ENCODE measurements around the gene RBFOX2.
"Not testable (repeated sequence)": the region's sequence is repeated elsewhere in the genome, so short reads cannot be mapped to it uniquely, and the experiment has no call there.

The RBFOX2 gene

GRCh38 chr22:35805466-35805865 lies 223.2 kb downstream of the RBFOX2 start:
- Histone ChIP-seq H3K9ac (ENCODE audit: low read length in 2 of 2) (no peak overlapping the region), H3K27me3 (ENCODE audit: control insufficient read depth in 1 of 2, insufficient read depth in 2 of 2, low read length in 2 of 2) (no peaks in the 10 kb centered on the region), H3K27ac (ENCODE audit: low read length) (no peak overlapping the region), H3K4me3 (ENCODE audit: low read length in 2 of 2) (no peak overlapping the region), H3K9me3 (ENCODE audit: control insufficient read depth in 2 of 2, low read length in 2 of 2) (peaks cover 0 to 3% of the 10 kb centered on the region in 2 donors), H3K36me3 (ENCODE audit: control insufficient read depth in 2 of 2, insufficient read depth in 2 of 2, low read length in 2 of 2) (peaks cover 15 to 20% of the 10 kb centered on the region in 2 donors), H3K4me1 (ENCODE audit: control insufficient read depth, insufficient read depth, low read length) (no peaks in the 10 kb centered on the region)

DNA sequence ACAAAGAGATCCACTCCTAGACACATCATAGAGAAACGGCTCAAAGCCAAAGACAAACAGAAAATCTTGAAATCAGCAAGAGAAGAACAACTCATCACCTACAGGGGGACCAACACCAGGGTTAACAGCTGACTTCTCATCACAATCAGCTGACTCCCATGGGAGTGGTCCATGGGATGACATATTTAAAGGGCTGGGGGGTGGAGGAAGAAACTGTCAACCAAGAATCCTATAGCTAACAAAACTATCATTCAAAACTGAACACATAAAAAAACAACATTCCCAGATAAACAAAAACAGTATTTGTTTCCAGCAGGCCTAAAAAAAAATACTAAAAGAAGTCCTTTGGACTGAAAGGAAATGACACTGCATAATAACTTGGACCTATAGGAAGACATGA lies 224.2 kb downstream of the RBFOX2 start:
- no peak overlapping the region for H3K4me3 ChIP-seq (ENCODE audit: low read length in 2 of 2)
- H3K27me3 ChIP-seq (ENCODE audit: control insufficient read depth in 1 of 2, insufficient read depth in 2 of 2, low read length in 2 of 2), result no peaks in the 10 kb centered on the region
- H3K9me3 ChIP-seq (ENCODE audit: control insufficient read depth in 2 of 2, low read length in 2 of 2), result peaks cover 0 to 3% of the 10 kb centered on the region in 2 donors
- H3K4me1 ChIP-seq (ENCODE audit: control insufficient read depth, insufficient read depth, low read length), result no peaks in the 10 kb centered on the region
- H3K9ac ChIP-seq (ENCODE audit: low read length in 2 of 2), result no peak overlapping the region
- H3K27ac ChIP-seq (ENCODE audit: low read length), result no peak overlapping the region
- peaks cover 12 to 16% of the 10 kb centered on the region in 2 donors for H3K36me3 ChIP-seq (ENCODE audit: control insufficient read depth in 2 of 2, insufficient read depth in 2 of 2, low read length in 2 of 2)

DNA sequence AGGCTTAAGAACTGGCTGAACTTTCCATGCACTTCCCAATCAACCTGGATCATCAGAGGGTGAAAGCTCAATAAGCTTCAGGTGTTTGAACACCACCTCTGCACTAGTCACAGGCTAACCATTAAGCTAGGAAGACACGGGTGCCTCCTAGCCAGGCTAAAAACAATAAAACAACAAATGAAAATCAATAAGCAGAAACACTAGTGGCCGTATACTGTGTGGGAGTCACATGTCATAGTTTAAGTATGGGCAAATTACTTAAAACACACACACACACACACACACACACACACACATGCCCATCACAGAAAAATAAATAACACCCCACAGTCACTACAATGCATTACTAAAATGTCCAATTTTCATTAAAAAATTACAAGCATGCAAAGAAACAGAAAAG lies 225.7 kb downstream of the RBFOX2 start:
- Histone ChIP-seq H3K9ac (ENCODE audit: low read length in 2 of 2) (no peak overlapping the region), H3K9me3 (ENCODE audit: control insufficient read depth in 2 of 2, low read length in 2 of 2) (peaks cover 0 to 3% of the 10 kb centered on the region in 2 donors), H3K27ac (ENCODE audit: low read length) (no peak overlapping the region), H3K27me3 (ENCODE audit: control insufficient read depth in 1 of 2, insufficient read depth in 2 of 2, low read length in 2 of 2) (no peaks in the 10 kb centered on the region), H3K36me3 (ENCODE audit: control insufficient read depth in 2 of 2, insufficient read depth in 2 of 2, low read length in 2 of 2) (peaks cover 0 to 7% of the 10 kb centered on the region in 2 donors), H3K4me1 (ENCODE audit: control insufficient read depth, insufficient read depth, low read length) (no peaks in the 10 kb centered on the region), H3K4me3 (ENCODE audit: low read length in 2 of 2) (no peak overlapping the region)

DNA sequence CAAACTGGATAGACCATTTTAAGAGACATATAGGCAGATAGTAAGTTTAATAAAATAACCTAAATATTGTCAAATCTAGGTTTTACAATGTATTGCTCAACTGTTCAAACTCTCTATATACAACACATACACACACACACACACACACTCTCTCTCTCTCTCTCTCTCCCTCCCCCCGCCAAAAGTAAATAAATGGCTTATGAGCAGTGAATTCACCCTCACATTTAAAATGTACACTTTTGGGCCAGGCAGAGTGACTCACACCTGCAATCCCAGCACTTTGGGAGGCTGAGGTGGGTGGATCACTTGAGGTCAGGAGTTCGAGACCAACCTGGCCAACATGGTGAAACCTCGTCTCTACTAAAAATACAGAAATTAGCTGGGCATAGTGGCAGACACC lies 227.3 kb downstream of the RBFOX2 start:
- H3K36me3 ChIP-seq (ENCODE audit: control insufficient read depth in 2 of 2, insufficient read depth in 2 of 2, low read length in 2 of 2); H3K4me1 ChIP-seq (ENCODE audit: control insufficient read depth, insufficient read depth, low read length); H3K4me3 ChIP-seq (ENCODE audit: low read length in 2 of 2): not testable (repeated sequence)

GRCh38 chr22:35799150-35799549 lies 229.5 kb downstream of the RBFOX2 start:
- Histone ChIP-seq H3K9ac (ENCODE audit: low read length in 2 of 2) (no peak overlapping the region), H3K4me3 (ENCODE audit: low read length in 2 of 2) (no peak overlapping the region), H3K27ac (ENCODE audit: low read length) (no peak overlapping the region), H3K36me3 (ENCODE audit: control insufficient read depth in 2 of 2, insufficient read depth in 2 of 2, low read length in 2 of 2) (peaks cover 0 to 2% of the 10 kb centered on the region in 2 donors), H3K27me3 (ENCODE audit: control insufficient read depth in 1 of 2, insufficient read depth in 2 of 2, low read length in 2 of 2) (no peaks in the 10 kb centered on the region), H3K4me1 (ENCODE audit: control insufficient read depth, insufficient read depth, low read length) (no peaks in the 10 kb centered on the region), H3K9me3 (ENCODE audit: control insufficient read depth in 2 of 2, low read length in 2 of 2) (peaks cover 0 to under 1% of the 10 kb centered on the region in 2 donors)

More for the DNA sequence above, 227.3 kb downstream of the RBFOX2 start:
- not testable (repeated sequence) for H3K27ac ChIP-seq (ENCODE audit: low read length); H3K27me3 ChIP-seq (ENCODE audit: control insufficient read depth in 1 of 2, insufficient read depth in 2 of 2, low read length in 2 of 2); H3K9me3 ChIP-seq (ENCODE audit: control insufficient read depth in 2 of 2, low read length in 2 of 2); H3K9ac ChIP-seq (ENCODE audit: low read length in 2 of 2)

GRCh38 chr22:35797411-35797810 lies 231.2 kb downstream of the RBFOX2 start:
- Histone ChIP-seq H3K27ac (ENCODE audit: low read length) (no peak overlapping the region), H3K4me3 (ENCODE audit: low read length in 2 of 2) (no peak overlapping the region), H3K27me3 (ENCODE audit: control insufficient read depth in 1 of 2, insufficient read depth in 2 of 2, low read length in 2 of 2) (no peaks in the 10 kb centered on the region), H3K9ac (ENCODE audit: low read length in 2 of 2) (no peak overlapping the region), H3K36me3 (ENCODE audit: control insufficient read depth in 2 of 2, insufficient read depth in 2 of 2, low read length in 2 of 2) (peaks cover 0 to under 1% of the 10 kb centered on the region in 2 donors), H3K4me1 (ENCODE audit: control insufficient read depth, insufficient read depth, low read length) (no peaks in the 10 kb centered on the region), H3K9me3 (ENCODE audit: control insufficient read depth in 2 of 2, low read length in 2 of 2) (no peaks in the 10 kb centered on the region)

GRCh38 chr22:35795476-35795875 lies 233.1 kb downstream of the RBFOX2 start:
- no peak overlapping the region for H3K9ac ChIP-seq (ENCODE audit: low read length in 2 of 2)
- no peaks in the 10 kb centered on the region for H3K36me3 ChIP-seq (ENCODE audit: control insufficient read depth in 2 of 2, insufficient read depth in 2 of 2, low read length in 2 of 2)
- no peak overlapping the region for H3K4me3 ChIP-seq (ENCODE audit: low read length in 2 of 2)
- no peaks in the 10 kb centered on the region for H3K27me3 ChIP-seq (ENCODE audit: control insufficient read depth in 1 of 2, insufficient read depth in 2 of 2, low read length in 2 of 2)
- no peaks in the 10 kb centered on the region for H3K9me3 ChIP-seq (ENCODE audit: control insufficient read depth in 2 of 2, low read length in 2 of 2)
- no peaks in the 10 kb centered on the region for H3K4me1 ChIP-seq (ENCODE audit: control insufficient read depth, insufficient read depth, low read length)
- no peak overlapping the region for H3K27ac ChIP-seq (ENCODE audit: low read length)

GRCh38 chr22:35792506-35792905 lies 236.1 kb downstream of the RBFOX2 start:
- Histone ChIP-seq H3K9ac (ENCODE audit: low read length in 2 of 2) (no peak overlapping the region), H3K36me3 (ENCODE audit: control insufficient read depth in 2 of 2, insufficient read depth in 2 of 2, low read length in 2 of 2) (no peaks in the 10 kb centered on the region), H3K27ac (ENCODE audit: low read length) (no peak overlapping the region), H3K27me3 (ENCODE audit: control insufficient read depth in 1 of 2, insufficient read depth in 2 of 2, low read length in 2 of 2) (no peaks in the 10 kb centered on the region), H3K4me3 (ENCODE audit: low read length in 2 of 2) (no peak overlapping the region), H3K9me3 (ENCODE audit: control insufficient read depth in 2 of 2, low read length in 2 of 2) (no peaks in the 10 kb centered on the region), H3K4me1 (ENCODE audit: control insufficient read depth, insufficient read depth, low read length) (no peaks in the 10 kb centered on the region)

GRCh38 chr22:35791788-35792187 lies 236.8 kb downstream of the RBFOX2 start:
- H3K4me1 ChIP-seq (ENCODE audit: control insufficient read depth, insufficient read depth, low read length); H3K36me3 ChIP-seq (ENCODE audit: control insufficient read depth in 2 of 2, insufficient read depth in 2 of 2, low read length in 2 of 2); H3K9ac ChIP-seq (ENCODE audit: low read length in 2 of 2); H3K27me3 ChIP-seq (ENCODE audit: control insufficient read depth in 1 of 2, insufficient read depth in 2 of 2, low read length in 2 of 2); H3K27ac ChIP-seq (ENCODE audit: low read length); H3K4me3 ChIP-seq (ENCODE audit: low read length in 2 of 2); H3K9me3 ChIP-seq (ENCODE audit: control insufficient read depth in 2 of 2, low read length in 2 of 2): not testable (repeated sequence)

DNA sequence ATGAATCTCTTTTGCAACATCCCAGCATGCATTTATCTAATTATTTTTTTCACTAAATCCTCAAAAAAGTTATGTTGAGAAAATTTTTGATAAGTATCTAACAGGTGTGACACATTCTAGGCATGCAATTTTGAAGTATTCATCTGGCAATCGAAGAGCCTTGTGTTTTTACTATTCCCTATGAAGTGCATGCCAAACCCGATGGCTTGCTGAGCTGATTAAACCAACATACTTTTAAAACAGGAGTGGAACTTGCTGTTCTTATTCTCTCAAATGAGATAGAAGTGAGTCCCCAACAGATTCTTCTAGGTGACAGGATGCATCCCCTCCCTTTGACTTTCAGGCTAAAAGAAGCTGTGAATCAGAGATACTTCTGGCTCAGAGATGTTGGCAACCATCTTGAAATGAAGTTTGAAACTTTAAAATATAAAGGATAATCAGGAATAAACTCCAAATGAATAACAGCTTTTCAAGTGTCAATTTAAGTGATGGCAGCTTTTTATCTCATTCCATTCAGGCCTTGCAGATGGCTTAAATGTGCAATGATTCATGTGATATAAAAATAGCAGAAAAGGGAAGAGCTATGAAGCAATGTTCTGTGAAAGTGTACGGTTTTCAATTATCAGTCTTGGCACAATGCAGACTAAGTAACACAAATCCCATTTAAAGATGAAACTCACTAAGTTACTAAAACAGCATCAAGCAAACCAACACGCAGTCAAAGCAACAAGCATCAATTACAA lies 243.3 kb downstream of the RBFOX2 start:
- Histone ChIP-seq H3K27ac (ENCODE audit: low read length) (no peak overlapping the region), H3K9me3 (ENCODE audit: control insufficient read depth in 2 of 2, low read length in 2 of 2) (no peaks in the 10 kb centered on the region), H3K36me3 (ENCODE audit: control insufficient read depth in 2 of 2, insufficient read depth in 2 of 2, low read length in 2 of 2) (peaks cover 5 to 6% of the 10 kb centered on the region in 2 donors), H3K4me3 (ENCODE audit: low read length in 2 of 2) (no peak overlapping the region), H3K9ac (ENCODE audit: low read length in 2 of 2) (no peak overlapping the region), H3K4me1 (ENCODE audit: control insufficient read depth, insufficient read depth, low read length) (no peaks in the 10 kb centered on the region), H3K27me3 (ENCODE audit: control insufficient read depth in 1 of 2, insufficient read depth in 2 of 2, low read length in 2 of 2) (no peaks in the 10 kb centered on the region)

- no peak overlapping the region for H3K4me3 ChIP-seq (ENCODE audit: low read length in 2 of 2)
- no peak overlapping the region for H3K27ac ChIP-seq (ENCODE audit: low read length)
- H3K27me3 ChIP-seq (ENCODE audit: control insufficient read depth in 1 of 2, insufficient read depth in 2 of 2, low read length in 2 of 2), result no peaks in the 10 kb centered on the region
- H3K9me3 ChIP-seq (ENCODE audit: control insufficient read depth in 2 of 2, low read length in 2 of 2), result no peaks in the 10 kb centered on the region
- no peaks in the 10 kb centered on the region for H3K4me1 ChIP-seq (ENCODE audit: control insufficient read depth, insufficient read depth, low read length)
- H3K9ac ChIP-seq (ENCODE audit: low read length in 2 of 2), result no peak overlapping the region
- H3K36me3 ChIP-seq (ENCODE audit: control insufficient read depth in 2 of 2, insufficient read depth in 2 of 2, low read length in 2 of 2), result peaks cover 5 to 6% of the 10 kb centered on the region in 2 donors
Observed at GRCh38 chr22:35784633-35785032, 244.0 kb downstream of the RBFOX2 start.

Data from stomach smooth muscle (tissue), 2 donors.